HG03095 (cell line): Measurements from ENCODE around the gene ZNF628.
"Not testable (repeated sequence)": the region's sequence is repeated elsewhere in the genome, so short reads cannot be mapped to it uniquely, and the experiment has no call there.

Experiments used
- ATAC-seq: cut with Tn5 transposase; IDR thresholded peaks from one replicate; pipeline ENCODE4 v1.9.1; 2021; ENCODE audit warnings: moderate library complexity; ENCODE audit not compliant: unreplicated experiment

The ZNF628 gene

DNA sequence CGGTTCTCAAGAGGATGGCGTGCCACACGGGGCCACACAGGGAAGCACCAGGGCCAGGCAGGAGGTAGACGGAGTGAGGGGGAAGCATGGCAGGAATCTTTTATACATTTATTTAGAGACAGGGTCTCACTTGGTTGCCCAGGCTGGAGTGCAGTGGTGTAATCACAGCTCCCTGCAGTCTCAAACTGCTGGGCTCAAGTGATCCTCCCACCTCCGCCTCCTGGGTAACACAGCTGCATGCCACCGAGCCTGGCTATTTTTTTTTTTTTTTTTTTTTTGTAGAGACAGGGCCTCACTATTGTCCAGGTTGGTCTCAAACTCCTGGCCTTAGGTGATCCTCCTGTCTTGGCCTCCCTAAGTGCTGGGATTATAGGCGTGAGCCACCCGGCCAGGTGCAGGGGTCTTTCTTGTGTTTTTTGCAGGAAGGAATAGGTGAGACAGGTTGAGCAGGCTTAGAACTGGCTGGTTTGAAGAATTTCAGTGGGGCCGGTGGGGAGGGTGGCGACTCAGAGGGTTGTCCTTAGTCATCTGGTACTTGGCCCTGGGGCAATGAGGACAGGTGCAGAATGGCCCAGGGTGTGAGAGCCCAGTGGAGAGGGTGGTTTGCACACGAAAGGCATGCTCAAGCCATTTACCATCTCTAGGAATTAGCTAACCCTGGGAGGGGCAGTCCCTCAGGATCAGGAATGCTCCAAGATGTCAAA, 19.4 kb downstream of the ZNF628 start:
- ATAC-seq = no peak

DNA sequence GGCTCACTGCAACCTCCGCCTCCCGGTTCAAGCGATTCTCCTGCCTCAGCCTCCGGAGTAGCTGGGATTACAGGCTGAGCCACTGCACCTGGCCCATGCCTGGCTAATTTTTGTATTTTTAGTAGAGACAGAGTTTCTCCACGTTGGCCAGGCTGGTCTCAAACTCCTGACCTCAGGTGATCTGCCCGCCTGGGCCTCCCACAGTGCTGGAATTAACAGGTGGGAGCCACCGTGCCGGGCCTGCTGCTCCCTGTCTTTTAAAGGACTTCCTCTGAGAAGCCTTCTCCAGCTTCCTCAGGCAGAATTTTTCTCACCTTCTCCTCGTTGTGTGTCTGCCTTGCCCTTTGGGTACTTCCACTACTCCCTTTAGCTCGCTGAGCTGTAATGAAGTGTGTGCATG, 20.4 kb downstream of the ZNF628 start:
- ATAC-seq = not testable (repeated sequence)

- ATAC-seq = no peak
Observed at GRCh38 chr19:55497763-55498162, 21.3 kb downstream of the ZNF628 start.

DNA sequence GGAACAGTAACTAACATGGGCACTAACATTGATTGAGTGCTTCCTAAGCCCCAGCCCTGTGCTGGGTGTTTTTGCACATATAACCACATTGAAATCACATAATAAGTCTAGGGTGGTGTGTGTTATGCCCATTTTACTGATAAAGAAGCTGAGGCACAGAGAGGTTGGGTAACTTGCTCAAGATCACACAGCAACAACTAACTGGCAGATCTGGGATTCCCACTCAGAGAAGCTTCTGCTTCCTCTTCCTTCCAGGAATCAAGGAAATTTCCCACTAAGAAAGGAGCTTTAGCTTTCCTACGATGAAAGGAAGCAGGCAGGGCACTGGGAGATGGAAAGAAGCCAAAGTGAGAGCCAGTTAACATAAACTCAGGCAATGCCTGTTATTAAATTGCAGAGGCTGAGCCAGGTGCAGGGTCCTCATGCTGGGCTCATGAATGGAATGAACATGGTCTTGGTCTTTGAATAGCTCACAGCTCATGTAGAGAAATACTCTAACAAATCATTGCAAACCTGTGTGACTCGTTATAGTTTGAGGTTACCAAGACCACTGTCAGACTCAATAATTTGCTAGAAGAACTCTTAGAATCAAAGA, 21.9 kb downstream of the ZNF628 start:
- ATAC-seq = no peak

DNA sequence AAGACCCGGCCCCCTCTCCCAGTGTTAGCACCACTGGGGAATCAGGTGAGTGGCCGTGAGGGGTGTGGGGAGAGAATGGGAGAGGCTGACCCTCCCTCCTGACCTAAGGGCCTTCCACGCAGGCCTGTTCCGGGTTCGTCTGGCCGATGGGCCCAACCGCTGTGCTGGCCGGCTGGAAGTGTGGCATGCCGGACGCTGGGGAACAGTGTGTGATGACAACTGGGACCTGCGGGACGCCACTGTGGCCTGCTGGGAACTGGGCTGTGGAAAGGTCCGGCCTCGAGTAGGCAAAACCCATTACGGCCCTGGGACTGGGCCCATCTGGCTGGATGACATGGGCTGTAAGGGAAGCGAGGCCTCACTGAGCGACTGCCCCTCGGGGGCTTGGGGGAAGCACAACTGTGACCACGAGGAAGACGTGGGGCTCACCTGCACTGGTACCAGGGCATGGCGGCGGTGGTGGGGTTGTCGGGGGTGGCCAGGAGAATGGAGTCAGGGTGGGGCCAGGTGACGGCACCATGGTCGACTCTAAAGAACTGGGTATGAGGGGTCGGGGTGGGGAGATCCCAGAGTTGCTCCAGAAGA, 24.0 kb downstream of the ZNF628 start:
- no peak for ATAC-seq

DNA sequence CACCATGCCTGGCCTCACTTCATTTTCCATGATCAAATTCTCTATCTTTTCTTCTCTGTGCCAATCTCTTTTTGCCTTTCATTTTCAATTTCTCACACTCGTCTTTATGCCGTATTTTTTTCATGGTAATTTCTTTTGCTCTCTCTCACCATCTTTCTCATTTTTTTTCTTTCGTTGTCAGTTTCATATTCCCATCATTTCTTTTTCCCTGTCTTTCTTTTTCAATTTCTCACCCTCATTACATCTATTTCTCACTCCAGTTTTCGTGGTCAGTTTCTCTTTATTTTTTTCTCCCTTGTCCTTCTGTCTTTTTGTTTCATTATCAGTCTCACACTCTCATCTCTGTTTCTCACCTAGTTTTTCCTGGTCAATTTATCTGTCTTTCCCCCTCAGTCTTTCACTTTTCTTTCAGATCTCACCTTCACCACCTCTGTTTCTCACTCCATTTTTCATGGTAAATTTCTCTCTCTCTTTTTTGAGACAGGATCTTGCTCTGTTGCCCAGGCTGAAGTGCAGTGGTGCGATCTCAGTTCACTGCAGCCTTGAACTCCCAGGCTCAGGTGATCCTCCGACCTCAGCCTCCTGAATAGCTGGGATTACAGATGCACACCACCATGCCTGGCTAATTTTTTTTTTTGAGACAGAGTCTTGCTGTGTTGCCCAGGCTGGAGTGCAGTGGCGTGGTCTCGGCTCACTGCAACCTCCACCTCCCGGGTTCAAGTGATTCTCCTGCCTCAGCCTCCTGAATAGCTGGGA, 26.0 kb downstream of the ZNF628 start:
- no peak for ATAC-seq

- no peak for ATAC-seq
Observed at GRCh38 chr19:55503157-55503501, 26.7 kb downstream of the ZNF628 start.

DNA sequence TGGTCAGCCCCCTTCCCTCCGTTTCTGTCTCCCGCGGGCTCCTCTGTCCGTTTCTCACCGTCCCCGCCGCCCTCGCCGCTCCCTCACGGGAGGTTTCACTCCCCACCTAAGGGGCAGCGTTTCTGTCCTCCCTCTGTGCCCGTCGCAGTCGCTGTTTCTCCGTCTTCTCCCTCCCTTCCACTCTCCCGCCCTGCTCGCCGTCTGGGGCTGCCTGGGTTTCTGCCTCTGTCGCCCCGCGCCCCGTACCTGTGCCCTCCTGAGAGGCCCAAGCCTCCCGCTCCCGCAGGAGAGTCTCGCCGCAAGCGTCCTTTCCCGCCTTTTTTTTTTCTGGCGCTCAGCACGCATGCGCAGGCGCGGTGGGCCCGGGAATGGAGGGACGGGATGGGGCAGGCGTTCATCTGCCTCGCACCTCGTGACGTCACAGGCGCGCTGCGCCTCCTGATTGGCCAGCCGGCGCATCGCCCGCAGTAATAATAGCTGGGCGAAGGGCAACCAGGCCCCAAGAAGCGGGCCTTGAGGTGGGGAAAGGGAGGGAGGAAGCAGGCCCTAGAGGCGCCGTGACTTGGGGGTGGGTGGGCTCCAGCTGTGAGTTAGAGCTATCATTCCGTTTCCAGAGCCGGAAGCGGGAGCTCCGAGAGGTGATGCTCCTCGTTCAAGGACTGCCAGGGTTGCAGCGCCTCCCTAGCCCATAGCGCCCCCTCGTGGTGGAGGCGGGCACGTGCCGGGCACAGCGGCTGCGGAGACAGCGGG, 27.3 kb downstream of the ZNF628 start:
- peak; percentile 93 for ATAC-seq

DNA sequence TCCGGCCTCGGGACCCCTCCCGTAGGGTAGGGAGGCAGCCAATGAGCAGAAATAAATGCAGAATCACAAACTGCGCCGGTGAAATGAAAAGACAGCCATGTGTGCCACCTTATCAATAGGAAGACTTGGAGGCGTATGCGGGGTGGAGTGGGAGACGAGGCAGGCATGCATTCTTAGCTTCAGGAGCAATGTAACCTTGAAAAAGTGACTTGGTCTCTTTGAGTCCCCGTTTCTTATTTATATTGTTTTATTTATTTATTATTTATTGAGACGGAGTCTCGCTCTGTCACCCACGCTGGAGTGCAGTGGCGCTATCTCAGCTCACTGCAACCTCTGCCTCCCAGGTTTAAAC, 27.8 kb downstream of the ZNF628 start:
- no peak for ATAC-seq

DNA sequence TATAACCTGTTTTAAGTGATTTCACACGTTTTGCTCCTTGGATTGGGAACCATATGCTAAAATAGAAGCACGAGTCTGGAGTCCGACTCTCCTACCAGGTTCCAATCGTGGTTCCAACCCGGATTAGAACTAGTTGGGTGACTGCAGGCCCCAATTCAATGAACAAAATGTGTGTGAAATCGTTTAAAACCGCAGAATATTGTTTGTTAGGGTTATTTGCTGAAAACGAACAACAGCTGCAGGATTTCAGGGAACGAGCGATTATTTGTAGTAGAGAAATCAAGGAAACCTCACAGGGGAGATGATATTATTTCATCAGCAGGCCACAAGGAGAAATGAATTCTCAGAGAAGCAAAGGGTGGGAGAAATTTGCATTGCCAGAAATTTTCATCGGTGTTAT, 28.6 kb downstream of the ZNF628 start:
- ATAC-seq = no peak

DNA sequence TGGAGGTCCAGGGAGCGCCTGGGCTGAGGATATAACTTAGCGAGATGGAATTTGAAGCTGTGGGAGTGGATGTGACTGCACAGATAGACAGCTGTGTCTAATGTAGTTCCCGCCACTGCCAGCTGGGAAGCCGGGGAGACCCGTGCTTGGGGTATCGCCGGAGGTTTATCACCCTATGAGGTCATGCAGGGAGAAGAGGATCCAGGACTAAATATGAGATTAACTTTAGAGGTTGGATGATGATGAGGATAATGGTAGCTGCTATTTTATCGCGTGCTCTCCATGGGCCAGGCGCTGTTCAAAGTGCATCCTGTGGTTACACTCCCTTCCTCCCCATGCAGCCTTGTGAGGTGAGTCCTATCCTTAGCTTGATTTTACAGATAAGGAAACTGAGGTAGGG, 31.7 kb downstream of the ZNF628 start:
- ATAC-seq = no peak

DNA sequence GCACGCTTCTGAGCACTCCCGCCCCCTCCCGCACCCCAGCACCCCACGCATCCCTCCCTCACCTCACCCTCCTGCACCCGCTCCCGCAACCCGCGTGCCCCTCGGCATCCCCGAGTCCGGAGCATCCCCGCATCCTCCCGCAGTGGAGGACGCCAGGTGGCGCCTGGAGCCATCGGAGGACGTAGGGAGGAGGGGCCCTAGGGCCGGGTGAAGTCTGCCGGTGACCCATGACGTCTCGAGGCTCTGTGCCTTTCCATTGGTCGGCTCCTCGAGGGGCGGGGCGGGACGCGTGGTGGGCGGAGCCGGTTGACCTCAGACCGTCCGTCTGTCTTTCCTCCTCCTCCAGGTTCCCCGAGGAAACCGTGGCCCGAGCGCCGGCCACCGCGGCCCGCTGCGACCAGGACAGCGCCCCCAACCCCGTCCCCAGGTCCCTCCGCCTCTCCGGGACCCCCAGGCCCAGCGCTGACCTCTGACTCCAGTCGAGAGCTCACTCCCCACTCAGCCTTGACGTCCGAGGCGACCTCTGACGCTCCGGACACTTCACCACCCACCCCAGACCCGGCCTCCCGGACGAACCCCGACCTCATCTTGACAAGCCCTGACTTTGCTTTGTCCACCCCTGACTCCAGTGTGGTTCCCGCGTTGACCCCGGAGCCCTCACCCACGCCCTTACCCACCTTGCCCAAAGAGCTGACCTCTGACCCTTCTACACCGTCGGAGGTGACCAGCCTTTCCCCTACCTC, 40.6 kb downstream of the ZNF628 start:
- peak; percentile 98 for ATAC-seq

- ATAC-seq = no peak
Observed at GRCh38 chr19:55519451-55520311, 43.3 kb downstream of the ZNF628 start.

DNA sequence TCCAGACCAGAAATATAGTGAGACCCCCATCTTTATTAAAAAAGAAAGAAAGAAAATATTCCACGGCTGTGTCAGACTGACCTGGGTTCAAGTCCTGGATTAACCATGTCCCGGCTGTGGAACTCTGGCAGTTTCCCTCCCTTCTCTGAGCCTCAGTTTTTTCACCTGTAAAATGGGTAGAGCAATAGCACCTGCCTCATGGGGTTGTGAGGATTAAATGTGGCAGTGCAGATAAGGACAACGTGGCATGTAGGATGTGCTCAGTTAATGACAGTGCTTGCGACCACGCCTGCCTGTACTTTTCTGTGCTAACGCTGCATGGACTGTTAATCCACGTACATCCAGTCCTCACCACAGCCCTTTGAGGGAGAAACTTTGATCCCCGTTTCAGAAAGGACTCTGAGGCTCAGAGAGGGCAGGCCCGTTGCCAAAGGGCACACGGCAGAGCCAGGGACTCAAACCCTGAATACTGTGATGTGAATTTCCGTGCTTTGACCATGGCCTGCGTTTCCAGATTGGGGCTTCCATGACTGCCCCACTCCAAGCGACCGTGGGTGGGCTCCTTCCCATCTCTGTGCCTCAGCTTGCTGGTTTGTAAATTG, 44.4 kb downstream of the ZNF628 start:
- no peak for ATAC-seq

DNA sequence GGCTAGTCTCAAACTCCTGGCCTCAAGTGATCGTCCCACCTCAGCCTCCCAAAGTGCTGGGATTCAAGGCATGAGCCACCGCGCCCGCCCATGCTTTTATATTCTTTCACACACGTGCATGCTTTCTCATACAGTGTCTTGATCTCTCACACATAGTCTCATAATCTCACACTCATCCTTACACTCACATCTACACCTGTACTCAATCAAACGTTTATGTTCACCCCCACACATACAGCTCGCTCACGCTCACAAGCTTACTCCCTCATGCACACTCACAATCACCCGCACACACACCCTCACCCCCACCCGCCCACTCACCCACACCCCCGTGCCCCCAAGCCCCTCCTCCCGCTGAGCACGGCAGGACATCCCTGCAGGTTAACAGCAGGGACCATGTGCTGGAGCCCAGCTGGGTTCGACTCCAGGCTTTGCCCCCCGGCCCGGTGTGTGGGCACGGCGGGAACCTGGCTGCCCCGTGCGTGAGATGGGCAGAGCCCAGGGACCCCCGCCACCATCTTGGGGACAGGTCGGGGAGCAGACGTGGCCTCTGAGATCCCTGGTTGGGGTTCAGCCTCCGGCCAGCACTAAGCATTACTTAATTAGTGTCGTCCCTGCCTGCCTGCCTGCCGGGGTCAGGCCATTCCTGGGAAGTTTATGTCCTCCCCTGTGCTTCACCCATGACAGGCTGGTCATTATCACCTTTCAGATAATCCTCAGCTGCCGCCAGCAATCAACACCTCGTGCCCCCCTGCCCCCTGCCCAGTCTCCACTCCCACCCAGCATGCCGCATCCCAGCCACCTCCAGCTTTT, 49.1 kb downstream of the ZNF628 start:
- ATAC-seq = no peak

GRCh38 chr19:55526216-55527196, 50.1 kb downstream of the ZNF628 start:
- ATAC-seq = no peak
